Sigmoid colon (tissue), 7 donors: ENCODE measurements around the gene CXCL11. TPM values are rescaled to one million over a fixed set of nuclear protein-coding genes. Genes with fewer than 3 reads are reported as not detected.

Source experiments
- DNase-seq: peaks from one replicate; pipeline ENCODE4 v3.0.0-alpha.2; 2019
- H3K27ac ChIP-seq, 4 donors: fragments of 200-600 bp; sonication (generic); one replicate each; pipeline ENCODE4 v1.5.1; 2016 to 2019; ENCODE audit warnings: mild to moderate bottlenecking in 1 of 4
- H3K27me3 ChIP-seq, 3 donors: fragments of 200-600 bp; sonication (generic); one replicate each; pipeline ENCODE4 v1.5.1; 2019; ENCODE audit warnings: mild to moderate bottlenecking in 1 of 3
- H3K36me3 ChIP-seq, 4 donors: fragments of 200-600 bp; sonication (generic); one replicate each; pipeline ENCODE4 v1.5.1; 2016 to 2019
- H3K4me1 ChIP-seq, 4 donors: fragments of 200-600 bp; sonication (generic); one replicate each; pipeline ENCODE4 v1.5.1; 2017 to 2019
- H3K4me3 ChIP-seq, 4 donors: fragments of 200-600 bp; sonication (generic); one replicate each; pipeline ENCODE4 v1.5.1; 2017 to 2019; ENCODE audit warnings: mild to moderate bottlenecking in 2 of 4, moderate library complexity in 1 of 4
- H3K9me3 ChIP-seq, 4 donors: fragments of 200-600 bp in 3 of 4; sonication (generic) in 3 of 4; one replicate each; pipeline versions ENCODE4 v1.5.1 to v1.6.1; 2013 to 2019
- EP300 ChIP-seq, 4 donors: sonication (generic); formaldehyde crosslinking; IDR thresholded peaks; one replicate each; pipeline ENCODE4 v1.6.1; 2017; ENCODE audit warnings: antibody characterized with exemption in 4 of 4
- POLR2A ChIP-seq, 2 donors: fragments of 450-650 bp; IDR thresholded peaks; one replicate each; pipeline ENCODE4 v1.6.1; 2016; ENCODE audit warnings: antibody characterized with exemption in 2 of 2, mild to moderate bottlenecking in 2 of 2, moderate library complexity in 2 of 2
- POLR2AphosphoS5 ChIP-seq, 4 donors: sonication (generic); formaldehyde crosslinking; IDR thresholded peaks; one replicate each; pipeline ENCODE4 v1.6.1; 2017; ENCODE audit warnings: antibody characterized with exemption in 4 of 4
- WGBS, 2 donors: extraction: QIAGEN DNeasy Blood & Tissue Kit; methylation state at CpG; one replicate each; pipeline ENCODE4 v1.1.7; 2013; 5-methylcytosine and 5-hydroxymethylcytosine counted together
- intact Hi-C: fragments of 100-400 bp; cut with DNase I; formaldehyde crosslinking; loops from one replicate; pipeline ENCODE4 v1.15.1; 2023
- polyA plus RNA-seq, 3 donors: library from polyadenylated mRNA; stranded (reverse); fragments of 200-250 nt; gene quantifications; one replicate each; pipeline ENCODE4 v1.2.3, GENCODE V29; 2013
- total RNA-seq, 4 donors: library from RNA; depleted of rRNA; stranded (reverse); fragments of >200 nt; gene quantifications; one replicate each; pipeline ENCODE4 v1.1.0, GENCODE V29; 2016
- TF ChIP-seq, protein P1 (sequence below), 4 experiments: fragments of 450-650 bp in 3 of 4; fragments of 200-600 bp in 1 of 4; IDR thresholded peaks; one replicate each; pipeline ENCODE4 v1.5.1; 2016 to 2019; ENCODE audit warnings: antibody characterized with exemption in 4 of 4, mild to moderate bottlenecking in 3 of 4, moderate library complexity in 2 of 4
- donor health status: healthy with polysubstance abuse.
- donor health status: Bipolar disorder and iron deficiency.
- donor health status: healthy.

Gene CXCL11
- total and polyA plus RNA-seq, 7 donors = 22.0 TPM; not detected in 6

DNA sequence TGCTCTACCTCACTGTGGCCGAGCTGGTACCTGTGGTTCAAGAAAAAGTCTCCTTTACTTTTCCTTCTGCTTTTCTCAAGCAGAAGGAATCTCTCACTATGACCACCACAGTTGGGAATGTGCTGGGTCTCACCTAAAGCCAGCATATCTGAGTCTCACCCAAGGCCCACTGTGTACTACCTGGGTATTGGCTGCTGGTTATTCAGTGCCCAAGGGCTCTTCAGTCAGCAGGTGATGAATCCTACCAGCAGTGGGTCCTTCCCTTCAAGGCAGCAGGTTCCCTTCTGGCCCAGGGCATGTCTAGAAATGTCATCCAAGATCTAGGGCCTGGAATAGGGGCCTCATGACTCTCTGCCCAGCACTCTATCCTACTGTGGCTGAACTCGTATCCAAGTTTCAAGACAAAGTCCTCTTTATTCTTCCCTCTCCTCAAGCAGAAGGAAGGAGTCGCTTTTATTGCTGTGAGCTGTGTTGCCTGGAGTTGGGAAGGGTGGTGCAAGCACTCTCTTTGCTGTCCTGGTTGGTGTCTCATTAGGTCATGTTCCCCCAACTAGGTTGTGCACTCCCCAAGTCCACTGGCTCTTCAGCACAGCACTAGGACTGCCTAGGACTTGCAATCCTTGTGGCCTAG is 18.7 kb downstream of the CXCL11 start:
- TF ChIP-seq POLR2A (IDR thresholded peaks at IDR 0.05) = no peak
- TF ChIP-seq, protein P1, sequence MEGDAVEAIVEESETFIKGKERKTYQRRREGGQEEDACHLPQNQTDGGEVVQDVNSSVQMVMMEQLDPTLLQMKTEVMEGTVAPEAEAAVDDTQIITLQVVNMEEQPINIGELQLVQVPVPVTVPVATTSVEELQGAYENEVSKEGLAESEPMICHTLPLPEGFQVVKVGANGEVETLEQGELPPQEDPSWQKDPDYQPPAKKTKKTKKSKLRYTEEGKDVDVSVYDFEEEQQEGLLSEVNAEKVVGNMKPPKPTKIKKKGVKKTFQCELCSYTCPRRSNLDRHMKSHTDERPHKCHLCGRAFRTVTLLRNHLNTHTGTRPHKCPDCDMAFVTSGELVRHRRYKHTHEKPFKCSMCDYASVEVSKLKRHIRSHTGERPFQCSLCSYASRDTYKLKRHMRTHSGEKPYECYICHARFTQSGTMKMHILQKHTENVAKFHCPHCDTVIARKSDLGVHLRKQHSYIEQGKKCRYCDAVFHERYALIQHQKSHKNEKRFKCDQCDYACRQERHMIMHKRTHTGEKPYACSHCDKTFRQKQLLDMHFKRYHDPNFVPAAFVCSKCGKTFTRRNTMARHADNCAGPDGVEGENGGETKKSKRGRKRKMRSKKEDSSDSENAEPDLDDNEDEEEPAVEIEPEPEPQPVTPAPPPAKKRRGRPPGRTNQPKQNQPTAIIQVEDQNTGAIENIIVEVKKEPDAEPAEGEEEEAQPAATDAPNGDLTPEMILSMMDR (IDR thresholded peaks at IDR 0.05) = no peak
- no peak for TF ChIP-seq EP300 (IDR thresholded peaks at IDR 0.05)
- TF ChIP-seq POLR2AphosphoS5 (IDR thresholded peaks at IDR 0.05) = no peak
- WGBS, 2 donors = 56 to 79% methylated on average over 3 of the region's 3 CpGs
- H3K27ac ChIP-seq = no peak overlapping the region
- DNase-seq = no peak
- H3K36me3 ChIP-seq = no peaks in the 10 kb centered on the region
- H3K27me3 ChIP-seq = no peaks in the 10 kb centered on the region
- H3K9me3 ChIP-seq = no peaks in the 10 kb centered on the region
- peaks cover 0 to 9% (median 4%) of the 10 kb centered on the region in 4 donors for H3K4me1 ChIP-seq
- intact Hi-C loops = no loop called here
- no peak overlapping the region for H3K4me3 ChIP-seq

DNA sequence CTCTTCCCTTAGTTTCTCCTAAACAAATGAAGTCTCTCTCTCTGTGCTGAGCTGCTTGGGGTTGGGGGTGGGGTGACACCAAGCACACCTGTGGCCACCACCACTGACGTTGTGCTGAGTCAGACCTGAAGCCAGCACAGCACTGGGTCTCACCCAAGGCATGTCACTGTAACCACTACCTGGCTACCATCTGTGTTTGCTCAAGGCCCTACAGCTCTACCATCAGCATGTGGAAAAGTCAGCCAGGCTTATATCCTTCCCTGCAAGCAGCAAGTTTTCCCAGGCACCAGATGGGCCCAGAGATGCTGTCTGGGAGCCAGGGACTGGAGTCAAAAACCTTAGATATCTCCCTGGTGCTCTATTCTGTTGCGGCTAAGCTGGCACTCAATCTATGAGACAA is 19.5 kb downstream of the CXCL11 start:
- DNase-seq = no peak
- Histone ChIP-seq H3K27ac (no peak overlapping the region), H3K36me3 (no peaks in the 10 kb centered on the region), H3K4me3 (no peak overlapping the region), H3K27me3 (no peaks in the 10 kb centered on the region), H3K9me3 (no peaks in the 10 kb centered on the region), H3K4me1 (peaks cover 0 to 14% (median 10%) of the 10 kb centered on the region in 4 donors)
- intact Hi-C loops = no loop called here
- TF ChIP-seq, protein P1 (IDR thresholded peaks at IDR 0.05) = no peak
- TF ChIP-seq EP300 (IDR thresholded peaks at IDR 0.05) (no peak), POLR2A (IDR thresholded peaks at IDR 0.05) (no peak), POLR2AphosphoS5 (IDR thresholded peaks at IDR 0.05) (no peak)
- WGBS, 2 donors = 74 to 78% methylated on average over 2 of the region's 2 CpGs

DNA sequence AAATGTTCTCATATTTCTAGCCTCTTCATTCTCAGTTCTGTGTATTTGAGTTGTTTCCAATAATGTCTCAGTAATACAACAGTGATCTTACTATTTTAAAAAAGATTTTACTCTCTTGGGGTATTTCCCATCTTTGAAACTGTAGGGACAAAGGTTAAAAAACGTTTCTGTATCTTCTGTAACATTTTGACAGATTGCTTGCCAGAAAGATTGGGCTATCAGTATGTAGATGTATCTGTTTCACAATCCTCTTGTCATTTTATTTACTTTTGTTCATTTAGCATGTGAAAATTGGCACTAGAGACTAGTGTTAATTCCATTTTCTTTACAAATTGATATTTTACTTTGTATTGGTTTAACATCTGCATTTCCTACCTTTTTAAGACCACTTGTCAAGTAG is 22.3 kb downstream of the CXCL11 start:
- TF ChIP-seq POLR2A (IDR thresholded peaks at IDR 0.05) (no peak), EP300 (IDR thresholded peaks at IDR 0.05) (no peak), POLR2AphosphoS5 (IDR thresholded peaks at IDR 0.05) (no peak)
- TF ChIP-seq, protein P1 (IDR thresholded peaks at IDR 0.05) = no peak
- 4 to 28% methylated on average over 1 of the region's 1 CpG for WGBS, 2 donors
- intact Hi-C loops = no loop called here

DNA sequence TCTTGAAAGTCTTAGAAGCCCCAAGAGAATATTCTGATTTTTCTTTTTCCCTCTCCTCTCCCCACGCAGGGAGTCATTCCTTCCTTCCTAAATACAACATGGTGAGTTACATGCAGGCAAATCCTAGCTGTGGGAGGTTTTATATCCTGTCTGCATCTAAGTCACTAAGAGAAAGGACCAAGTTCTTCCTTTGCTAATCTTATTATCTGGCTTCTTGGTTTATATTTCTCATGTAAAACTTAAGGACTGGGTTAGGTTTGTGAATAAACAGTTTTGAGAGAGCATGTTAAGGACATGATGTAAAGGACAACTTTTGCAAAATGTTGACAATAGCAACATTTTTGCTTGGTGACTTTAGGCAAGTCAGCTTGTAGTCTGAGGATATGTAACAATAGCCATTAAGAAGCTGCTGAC is 23.5 kb downstream of the CXCL11 start:
- peaks cover 0 to 17% (median 13%) of the 10 kb centered on the region in 4 donors for H3K4me1 ChIP-seq
- 50 to 83% methylated on average over 1 of the region's 1 CpG for WGBS, 2 donors
- no peak for DNase-seq
- H3K36me3 ChIP-seq = no peaks in the 10 kb centered on the region
- intact Hi-C loops = no loop called here
- peak overlapping the region in 2 of 4 donors; percentile 28 to 31 for H3K4me3 ChIP-seq
- H3K9me3 ChIP-seq = no peaks in the 10 kb centered on the region
- no peaks in the 10 kb centered on the region for H3K27me3 ChIP-seq
- TF ChIP-seq, protein P1 (IDR thresholded peaks at IDR 0.05) = no peak
- no peak for TF ChIP-seq POLR2AphosphoS5 (IDR thresholded peaks at IDR 0.05)
- TF ChIP-seq POLR2A (IDR thresholded peaks at IDR 0.05) = no peak
- no peak for TF ChIP-seq EP300 (IDR thresholded peaks at IDR 0.05)
- H3K27ac ChIP-seq = peak overlapping the region; percentile 54 to 78 (median 68)

More for the DNA sequence above, 22.3 kb downstream of the CXCL11 start:
- DNase-seq = no peak
- H3K27me3 ChIP-seq = no peaks in the 10 kb centered on the region
- H3K9me3 ChIP-seq = no peaks in the 10 kb centered on the region
- H3K4me1 ChIP-seq = peaks cover 0 to 17% (median 13%) of the 10 kb centered on the region in 4 donors
- no peak overlapping the region for H3K27ac ChIP-seq
- H3K36me3 ChIP-seq = no peaks in the 10 kb centered on the region
- H3K4me3 ChIP-seq = no peak overlapping the region
